ENCODE results near the gene AFTPH. TPM values are rescaled to one million over a fixed set of nuclear protein-coding genes. Genes with fewer than 3 reads are reported as not detected.
A peak's percentile ranks its signal among the peaks of the same experiment; 100 is the strongest.

Gene AFTPH
- total RNA-seq, 1 experiment from 2014 or later: 13.5 TPM

GRCh38 chr2:64474636-64475035 lies 49.5 kb upstream of the AFTPH start:
- Histone ChIP-seq H3K4me1 (ENCODE audit: insufficient read depth, low read length) (peaks cover 7% of the 10 kb centered on the region; the same call in 1 of the 2 replicates), H4K91ac (ENCODE audit: insufficient read length, low read depth, low read length) (no peak overlapping the region), H3K27me3 (ENCODE audit: insufficient read depth, low read length) (no peaks in the 10 kb centered on the region), H3K4ac (ENCODE audit: low read depth, low read length) (no peak overlapping the region), H3T11ph (ENCODE audit: low read length) (no peak overlapping the region), H3K56ac (ENCODE audit: insufficient read length, low read depth, low read length) (no peak overlapping the region), H3K27ac (ENCODE audit: insufficient read length, low read depth, low read length) (no peak overlapping the region), H3K9ac (ENCODE audit: extremely low read depth, insufficient read length, low read length) (no peak overlapping the region), H2BK5ac (ENCODE audit: insufficient read length, low read length) (no peak overlapping the region), H3K23ac (ENCODE audit: insufficient read length, low read depth, low read length) (no peak overlapping the region), H2BK12ac (ENCODE audit: insufficient read length, low read depth, low read length) (no peak overlapping the region), H3K9me3 (ENCODE audit: control insufficient read depth, low read depth, low read length) (no peaks in the 10 kb centered on the region), H3K18ac (ENCODE audit: insufficient read length, low read depth, low read length) (no peak overlapping the region), H2BK120ac (ENCODE audit: low read depth, low read length, poor library complexity, severe bottlenecking) (no peak overlapping the region), H3K23me2 (ENCODE audit: insufficient read length, low read depth, low read length, poor library complexity, severe bottlenecking) (no peaks in the 10 kb centered on the region), H3K14ac (ENCODE audit: insufficient read depth, low read length) (no peak overlapping the region), H3K79me2 (ENCODE audit: insufficient read depth, low read length) (no peaks in the 10 kb centered on the region), H2AK5ac (ENCODE audit: insufficient read length, low read length) (no peak overlapping the region), H4K20me1 (ENCODE audit: control insufficient read depth, insufficient read depth, insufficient read length) (no peaks in the 10 kb centered on the region), H4K8ac (replicated peaks; ENCODE audit: insufficient read length, low read depth, low read length) (no peak overlapping the region), H2AFZ (ENCODE audit: low read length) (no peak overlapping the region), H2BK20ac (ENCODE audit: low read depth, low read length, poor library complexity, severe bottlenecking) (no peak overlapping the region), H3K4me2 (ENCODE audit: insufficient read depth, insufficient read length, low read length) (no peak overlapping the region), H4K5ac (ENCODE audit: insufficient read length, low read depth, low read length) (no peak overlapping the region), H3K79me1 (ENCODE audit: insufficient read depth, low read depth, low read length, poor library complexity, severe bottlenecking) (no peaks in the 10 kb centered on the region), H2BK15ac (ENCODE audit: low read depth, low read length) (no peak overlapping the region)
- H3K36me3 Mint-ChIP-seq (ENCODE audit: insufficient read depth in 1 of 3, low read depth in 3 of 3): no peaks in the 10 kb centered on the region
- H3K27me3 Mint-ChIP-seq (ENCODE audit: low read depth): no peaks in the 10 kb centered on the region; the same call in 1 of the 2 replicates
- H3K27ac Mint-ChIP-seq: peak overlapping the region in 2 of 3 experiments; percentile 41 to 91; a peak in 3 of 7 replicates
- no peak for TF ChIP-seq CTCF (conservative IDR thresholded peaks at IDR 0.05)
- no peak for DNase-seq
- no peak overlapping the region for H3K4me3 Mint-ChIP-seq
- WGBS (ENCODE audit: extremely low coverage, insufficient read length, low lambda C conversion rate): no CpG with 5 or more reads among the region's 1 CpG
- H3K9me3 Mint-ChIP-seq: no peaks in the 10 kb centered on the region
- peaks cover 17 to 25% of the 10 kb centered on the region in 2 experiments for H3K4me1 Mint-ChIP-seq

Measured in H9 (cell line).